ENCODE measurements around the gene CCR2. TPM values are rescaled to one million over a fixed set of nuclear protein-coding genes. Genes with fewer than 3 reads are reported as not detected.

CCR2 gene
- total and polyA plus RNA-seq, 2 experiments from 2014 or later: not detected

DNA sequence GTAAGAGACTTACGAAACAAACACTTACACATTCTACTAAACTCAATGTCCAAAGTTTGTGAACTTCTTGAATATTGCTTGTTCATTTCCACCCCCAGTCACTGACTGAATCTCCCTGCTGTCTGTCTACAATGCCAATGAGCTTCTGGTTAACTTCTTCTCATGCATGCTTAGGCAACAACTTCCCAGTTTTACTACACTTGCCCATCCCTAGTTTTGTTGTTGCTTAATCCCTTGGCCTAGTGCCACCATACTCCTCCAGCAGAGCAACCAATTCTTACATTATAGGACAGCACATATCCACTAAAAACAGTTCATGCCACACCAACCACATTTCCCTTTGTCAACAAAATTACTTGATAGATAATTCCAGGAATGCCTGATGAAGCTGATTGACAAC, 40.9 kb upstream of the CCR2 start (continued):
- TF ChIP-seq CTCF (conservative IDR thresholded peaks at IDR 0.05; ENCODE audit: low read depth in 2 of 2) (no peak), JUNB (IDR thresholded peaks at IDR 0.05; ENCODE audit: unreplicated experiment) (no peak)

DNA sequence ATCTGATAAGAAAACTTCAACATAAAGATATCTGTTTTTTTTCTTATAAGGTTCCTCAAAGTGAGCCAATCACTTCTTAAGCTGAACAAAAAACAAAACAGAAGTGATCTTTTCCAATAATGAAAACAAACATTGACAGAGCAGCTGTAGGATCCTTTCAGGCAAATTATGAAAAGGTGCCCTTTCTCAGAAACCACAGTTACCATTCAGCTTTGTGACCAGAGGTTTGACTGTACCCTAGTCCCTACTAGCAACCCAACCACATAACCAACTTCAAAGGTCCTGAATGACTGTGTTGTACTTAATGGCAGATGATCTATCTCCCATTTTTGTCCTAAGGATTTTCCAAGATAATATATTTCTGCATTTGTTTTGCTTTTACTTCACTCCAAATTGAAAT, 39.4 kb upstream of the CCR2 start:
- Histone ChIP-seq H3K36me3 (ENCODE audit: insufficient read depth) (no peaks in the 10 kb centered on the region), H3K27me3 (ENCODE audit: insufficient read depth) (no peaks in the 10 kb centered on the region), H3K9me2 (ENCODE audit: insufficient read depth) (peaks cover 11% of the 10 kb centered on the region), H3F3A (replicated peaks; ENCODE audit: low read depth) (no peaks in the 10 kb centered on the region), H3K27ac (ENCODE audit: low read depth) (no peak overlapping the region), H2AFZ (no peak overlapping the region), H3K4me2 (no peak overlapping the region), H3K79me2 (replicated peaks; ENCODE audit: insufficient read depth) (no peaks in the 10 kb centered on the region), H3K4me3 (no peak overlapping the region), H3K4me1 (ENCODE audit: insufficient read depth) (peaks cover 5% of the 10 kb centered on the region), H4K20me1 (replicated peaks; ENCODE audit: insufficient read depth) (no peaks in the 10 kb centered on the region)
- H3K9me3 Mint-ChIP-seq: peaks cover 9% of the 10 kb centered on the region; the same call in 2 of the 3 replicates
- ATAC-seq: no peak
- no peak overlapping the region for H3K27ac Mint-ChIP-seq
- no peak overlapping the region for H3K4me3 Mint-ChIP-seq
- no peaks in the 10 kb centered on the region for H3K27me3 Mint-ChIP-seq (ENCODE audit: insufficient read depth, low read depth, poor library complexity)
- DNase-seq (ENCODE audit: low spot score): no peak
- peaks cover 7% of the 10 kb centered on the region; the same call in 2 of the 3 replicates for H3K4me1 Mint-ChIP-seq
- no peaks in the 10 kb centered on the region for H3K36me3 Mint-ChIP-seq (ENCODE audit: low read depth)
- no peak for TF ChIP-seq STAT1 (IDR thresholded peaks at IDR 0.05; ENCODE audit: unreplicated experiment)
- TF ChIP-seq POLR2AphosphoS5 (IDR thresholded peaks at IDR 0.05; ENCODE audit: low read depth): no peak
- TF ChIP-seq CREB1 (CRISPR knock-in tag; IDR thresholded peaks at IDR 0.05; ENCODE audit: low read depth): no peak
- TF ChIP-seq, protein P1, sequence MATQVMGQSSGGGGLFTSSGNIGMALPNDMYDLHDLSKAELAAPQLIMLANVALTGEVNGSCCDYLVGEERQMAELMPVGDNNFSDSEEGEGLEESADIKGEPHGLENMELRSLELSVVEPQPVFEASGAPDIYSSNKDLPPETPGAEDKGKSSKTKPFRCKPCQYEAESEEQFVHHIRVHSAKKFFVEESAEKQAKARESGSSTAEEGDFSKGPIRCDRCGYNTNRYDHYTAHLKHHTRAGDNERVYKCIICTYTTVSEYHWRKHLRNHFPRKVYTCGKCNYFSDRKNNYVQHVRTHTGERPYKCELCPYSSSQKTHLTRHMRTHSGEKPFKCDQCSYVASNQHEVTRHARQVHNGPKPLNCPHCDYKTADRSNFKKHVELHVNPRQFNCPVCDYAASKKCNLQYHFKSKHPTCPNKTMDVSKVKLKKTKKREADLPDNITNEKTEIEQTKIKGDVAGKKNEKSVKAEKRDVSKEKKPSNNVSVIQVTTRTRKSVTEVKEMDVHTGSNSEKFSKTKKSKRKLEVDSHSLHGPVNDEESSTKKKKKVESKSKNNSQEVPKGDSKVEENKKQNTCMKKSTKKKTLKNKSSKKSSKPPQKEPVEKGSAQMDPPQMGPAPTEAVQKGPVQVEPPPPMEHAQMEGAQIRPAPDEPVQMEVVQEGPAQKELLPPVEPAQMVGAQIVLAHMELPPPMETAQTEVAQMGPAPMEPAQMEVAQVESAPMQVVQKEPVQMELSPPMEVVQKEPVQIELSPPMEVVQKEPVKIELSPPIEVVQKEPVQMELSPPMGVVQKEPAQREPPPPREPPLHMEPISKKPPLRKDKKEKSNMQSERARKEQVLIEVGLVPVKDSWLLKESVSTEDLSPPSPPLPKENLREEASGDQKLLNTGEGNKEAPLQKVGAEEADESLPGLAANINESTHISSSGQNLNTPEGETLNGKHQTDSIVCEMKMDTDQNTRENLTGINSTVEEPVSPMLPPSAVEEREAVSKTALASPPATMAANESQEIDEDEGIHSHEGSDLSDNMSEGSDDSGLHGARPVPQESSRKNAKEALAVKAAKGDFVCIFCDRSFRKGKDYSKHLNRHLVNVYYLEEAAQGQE (IDR thresholded peaks at IDR 0.05; ENCODE audit: unreplicated experiment): no peak
- TF ChIP-seq, protein P2, sequence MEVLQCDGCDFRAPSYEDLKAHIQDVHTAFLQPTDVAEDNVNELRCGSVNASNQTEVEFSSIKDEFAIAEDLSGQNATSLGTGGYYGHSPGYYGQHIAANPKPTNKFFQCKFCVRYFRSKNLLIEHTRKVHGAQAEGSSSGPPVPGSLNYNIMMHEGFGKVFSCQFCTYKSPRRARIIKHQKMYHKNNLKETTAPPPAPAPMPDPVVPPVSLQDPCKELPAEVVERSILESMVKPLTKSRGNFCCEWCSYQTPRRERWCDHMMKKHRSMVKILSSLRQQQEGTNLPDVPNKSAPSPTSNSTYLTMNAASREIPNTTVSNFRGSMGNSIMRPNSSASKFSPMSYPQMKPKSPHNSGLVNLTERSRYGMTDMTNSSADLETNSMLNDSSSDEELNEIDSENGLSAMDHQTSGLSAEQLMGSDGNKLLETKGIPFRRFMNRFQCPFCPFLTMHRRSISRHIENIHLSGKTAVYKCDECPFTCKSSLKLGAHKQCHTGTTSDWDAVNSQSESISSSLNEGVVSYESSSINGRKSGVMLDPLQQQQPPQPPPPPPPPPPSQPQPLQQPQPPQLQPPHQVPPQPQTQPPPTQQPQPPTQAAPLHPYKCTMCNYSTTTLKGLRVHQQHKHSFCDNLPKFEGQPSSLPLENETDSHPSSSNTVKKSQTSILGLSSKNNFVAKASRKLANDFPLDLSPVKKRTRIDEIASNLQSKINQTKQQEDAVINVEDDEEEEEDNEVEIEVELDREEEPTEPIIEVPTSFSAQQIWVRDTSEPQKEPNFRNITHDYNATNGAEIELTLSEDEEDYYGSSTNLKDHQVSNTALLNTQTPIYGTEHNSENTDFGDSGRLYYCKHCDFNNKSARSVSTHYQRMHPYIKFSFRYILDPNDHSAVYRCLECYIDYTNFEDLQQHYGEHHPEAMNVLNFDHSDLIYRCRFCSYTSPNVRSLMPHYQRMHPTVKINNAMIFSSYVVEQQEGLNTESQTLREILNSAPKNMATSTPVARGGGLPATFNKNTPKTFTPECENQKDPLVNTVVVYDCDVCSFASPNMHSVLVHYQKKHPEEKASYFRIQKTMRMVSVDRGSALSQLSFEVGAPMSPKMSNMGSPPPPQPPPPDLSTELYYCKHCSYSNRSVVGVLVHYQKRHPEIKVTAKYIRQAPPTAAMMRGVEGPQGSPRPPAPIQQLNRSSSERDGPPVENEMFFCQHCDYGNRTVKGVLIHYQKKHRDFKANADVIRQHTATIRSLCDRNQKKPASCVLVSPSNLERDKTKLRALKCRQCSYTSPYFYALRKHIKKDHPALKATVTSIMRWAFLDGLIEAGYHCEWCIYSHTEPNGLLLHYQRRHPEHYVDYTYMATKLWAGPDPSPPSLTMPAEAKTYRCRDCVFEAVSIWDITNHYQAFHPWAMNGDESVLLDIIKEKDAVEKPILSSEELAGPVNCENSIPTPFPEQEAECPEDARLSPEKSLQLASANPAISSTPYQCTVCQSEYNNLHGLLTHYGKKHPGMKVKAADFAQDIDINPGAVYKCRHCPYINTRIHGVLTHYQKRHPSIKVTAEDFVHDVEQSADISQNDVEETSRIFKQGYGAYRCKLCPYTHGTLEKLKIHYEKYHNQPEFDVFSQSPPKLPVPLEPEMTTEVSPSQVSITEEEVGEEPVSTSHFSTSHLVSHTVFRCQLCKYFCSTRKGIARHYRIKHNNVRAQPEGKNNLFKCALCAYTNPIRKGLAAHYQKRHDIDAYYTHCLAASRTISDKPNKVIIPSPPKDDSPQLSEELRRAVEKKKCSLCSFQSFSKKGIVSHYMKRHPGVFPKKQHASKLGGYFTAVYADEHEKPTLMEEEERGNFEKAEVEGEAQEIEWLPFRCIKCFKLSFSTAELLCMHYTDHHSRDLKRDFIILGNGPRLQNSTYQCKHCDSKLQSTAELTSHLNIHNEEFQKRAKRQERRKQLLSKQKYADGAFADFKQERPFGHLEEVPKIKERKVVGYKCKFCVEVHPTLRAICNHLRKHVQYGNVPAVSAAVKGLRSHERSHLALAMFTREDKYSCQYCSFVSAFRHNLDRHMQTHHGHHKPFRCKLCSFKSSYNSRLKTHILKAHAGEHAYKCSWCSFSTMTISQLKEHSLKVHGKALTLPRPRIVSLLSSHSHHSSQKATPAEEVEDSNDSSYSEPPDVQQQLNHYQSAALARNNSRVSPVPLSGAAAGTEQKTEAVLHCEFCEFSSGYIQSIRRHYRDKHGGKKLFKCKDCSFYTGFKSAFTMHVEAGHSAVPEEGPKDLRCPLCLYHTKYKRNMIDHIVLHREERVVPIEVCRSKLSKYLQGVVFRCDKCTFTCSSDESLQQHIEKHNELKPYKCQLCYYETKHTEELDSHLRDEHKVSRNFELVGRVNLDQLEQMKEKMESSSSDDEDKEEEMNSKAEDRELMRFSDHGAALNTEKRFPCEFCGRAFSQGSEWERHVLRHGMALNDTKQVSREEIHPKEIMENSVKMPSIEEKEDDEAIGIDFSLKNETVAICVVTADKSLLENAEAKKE (CRISPR knock-in tag; IDR thresholded peaks at IDR 0.05): no peak
- TF ChIP-seq ZNF114 (CRISPR knock-in tag; IDR thresholded peaks at IDR 0.05): no peak
- no peak for TF ChIP-seq CTCF (conservative IDR thresholded peaks at IDR 0.05; ENCODE audit: low read depth in 2 of 2)
- no peak for TF ChIP-seq ZNF331 (CRISPR knock-in tag; IDR thresholded peaks at IDR 0.05; ENCODE audit: low read depth)
- TF ChIP-seq, protein P3, sequence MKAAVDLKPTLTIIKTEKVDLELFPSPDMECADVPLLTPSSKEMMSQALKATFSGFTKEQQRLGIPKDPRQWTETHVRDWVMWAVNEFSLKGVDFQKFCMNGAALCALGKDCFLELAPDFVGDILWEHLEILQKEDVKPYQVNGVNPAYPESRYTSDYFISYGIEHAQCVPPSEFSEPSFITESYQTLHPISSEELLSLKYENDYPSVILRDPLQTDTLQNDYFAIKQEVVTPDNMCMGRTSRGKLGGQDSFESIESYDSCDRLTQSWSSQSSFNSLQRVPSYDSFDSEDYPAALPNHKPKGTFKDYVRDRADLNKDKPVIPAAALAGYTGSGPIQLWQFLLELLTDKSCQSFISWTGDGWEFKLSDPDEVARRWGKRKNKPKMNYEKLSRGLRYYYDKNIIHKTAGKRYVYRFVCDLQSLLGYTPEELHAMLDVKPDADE (IDR thresholded peaks at IDR 0.05): no peak
- TF ChIP-seq EZH2phosphoT487 (IDR thresholded peaks at IDR 0.05; ENCODE audit: unreplicated experiment): no peak

All from GM23338 (cell line).